GM18505 (cell line): Measurements from ENCODE around the gene CLEC11A.
"Not testable (repeated sequence)": the region's sequence is repeated elsewhere in the genome, so short reads cannot be mapped to it uniquely, and the experiment has no call there.

Experiments used
- ATAC-seq: cut with Tn5 transposase; IDR thresholded peaks from one replicate; pipeline ENCODE4 v1.9.1; 2021; ENCODE audit not compliant: unreplicated experiment
- POLR2A ChIP-seq: IDR thresholded peaks from 4 replicates; pipeline ENCODE4 v1.6.1; 2011; ENCODE audit warnings: borderline replicate concordance; ENCODE audit not compliant: insufficient read depth, insufficient read length; ENCODE audit errors: extremely low read depth

The CLEC11A gene

GRCh38 chr19:50770888-50771287 lies 47.7 kb downstream of the CLEC11A start:
- TF ChIP-seq POLR2A: no peak
- ATAC-seq: no peak

- no peak for ATAC-seq
These were observed 49.3 kb downstream of the CLEC11A start for GRCh38 chr19:50772476-50772875.

GRCh38 chr19:50772912-50773311 lies 49.7 kb downstream of the CLEC11A start:
- ATAC-seq: not testable (repeated sequence)

More at GRCh38 chr19:50772476-50772875, 49.3 kb downstream of the CLEC11A start:
- no peak for TF ChIP-seq POLR2A

- ATAC-seq: not testable (repeated sequence)
These were observed 50.3 kb downstream of the CLEC11A start for GRCh38 chr19:50773454-50773853.
